ENCODE results near the gene TMEFF2. TPM values are rescaled to one million over a fixed set of nuclear protein-coding genes. Genes with fewer than 3 reads are reported as not detected.

Gene TMEFF2
- total and polyA plus RNA-seq, 2 of the 8 experiments (the other 6 are each of a cell fraction or from before 2014, with no cell fraction given): 0.91 to 3.7 TPM

GRCh38 chr2:192070099-192070498 lies 124.6 kb downstream of the TMEFF2 start:
- Histone ChIP-seq H3K4me2 (ENCODE audit: insufficient read depth in 1 of 2, low read depth in 2 of 2, low read length in 2 of 2) (no peak overlapping the region), H3K36me3 (ENCODE audit: control insufficient read depth in 2 of 4, insufficient read depth in 4 of 4, low read length in 3 of 4) (no peaks in the 10 kb centered on the region), H3K79me1 (ENCODE audit: low read depth, low read length) (no peaks in the 10 kb centered on the region), H3K9me3 (ENCODE audit: insufficient read depth in 2 of 2, low read depth in 1 of 2, low read length in 1 of 2) (no peaks in the 10 kb centered on the region), H3K56ac (replicated peaks; ENCODE audit: insufficient read length, low read depth, low read length) (no peak overlapping the region), H3K4me1 (replicated peaks in 1 of 4; ENCODE audit: control insufficient read depth in 3 of 4, insufficient read depth in 4 of 4, low read length in 3 of 4) (no peaks in the 10 kb centered on the region), H3K4me3 (ENCODE audit: extremely low read depth in 1 of 4, insufficient read depth in 2 of 4, low read depth in 3 of 4, low read length in 4 of 4) (no peak overlapping the region), H3K14ac (ENCODE audit: insufficient read length) (no peak overlapping the region), H4K8ac (ENCODE audit: extremely low read depth, insufficient read depth, low read length) (no peak overlapping the region), H3K4ac (replicated peaks; ENCODE audit: insufficient read length, low read depth, low read length) (no peak overlapping the region), H2AK5ac (ENCODE audit: low read depth, low read length) (no peak overlapping the region), H2BK5ac (ENCODE audit: low read depth, low read length) (no peak overlapping the region), H3K27me3 (replicated peaks in 1 of 4; ENCODE audit: control insufficient read depth in 3 of 4, extremely low read depth in 1 of 4, insufficient read depth in 3 of 4, low read length in 3 of 4) (no peaks in the 10 kb centered on the region), H3K23me2 (ENCODE audit: low read depth, low read length) (no peaks in the 10 kb centered on the region), H4K20me1 (replicated peaks in 1 of 2; ENCODE audit: control insufficient read depth in 1 of 2, insufficient read depth in 2 of 2, low read length in 2 of 2) (no peaks in the 10 kb centered on the region), H3K18ac (ENCODE audit: extremely low read depth, low read length) (no peak overlapping the region), H2BK120ac (replicated peaks; ENCODE audit: low read depth, low read length) (no peak overlapping the region), H2BK15ac (ENCODE audit: low read length) (no peak overlapping the region), H2AFZ (ENCODE audit: low read length) (no peak overlapping the region), H3K27ac (ENCODE audit: low read depth, low read length) (no peak overlapping the region), H3K9ac (replicated peaks in 1 of 4; ENCODE audit: extremely low read depth in 1 of 4, low read depth in 3 of 4, low read length in 3 of 4) (no peak overlapping the region), H3K79me2 (ENCODE audit: control insufficient read depth in 1 of 2, insufficient read depth in 2 of 2, low read length in 2 of 2) (no peaks in the 10 kb centered on the region), H4K91ac (replicated peaks; ENCODE audit: insufficient read length, low read length) (no peak overlapping the region), H2BK20ac (ENCODE audit: low read length) (no peak overlapping the region), H4K5ac (ENCODE audit: insufficient read length, low read depth, low read length) (no peak overlapping the region), H3K23ac (ENCODE audit: insufficient read length) (no peak overlapping the region), H2BK12ac (ENCODE audit: low read depth, low read length) (no peak overlapping the region)
- 89% methylated on average over 1 of the region's 1 CpG; no CpG with 5 or more reads in 1 of the 2 experiments for WGBS, 2 experiments (ENCODE audit: extremely low coverage in 1 of 2, insufficient coverage in 1 of 2, insufficient read length in 1 of 2, insufficient replicate concordance in 2 of 2, low coverage in 1 of 2, low lambda C conversion rate in 2 of 2, missing lambda C conversion rate in 1 of 2)
- no peak for DNase-seq (ENCODE audit: low read depth in 1 of 2, low spot score in 2 of 2)
- POLR2A ChIA-PET (ENCODE audit: partially characterized antibody): no interaction called here
- TF ChIP-seq RNF2 (IDR thresholded peaks at IDR 0.05; ENCODE audit: borderline replicate concordance, low read depth, low read length, missing control alignments, poor library complexity, severe bottlenecking) (no peak), HDAC2 (IDR thresholded peaks at IDR 0.05; ENCODE audit: borderline replicate concordance in 1 of 2, low read depth in 2 of 2, low read length in 2 of 2) (no peak), EGR1 (IDR thresholded peaks at IDR 0.05; ENCODE audit: borderline replicate concordance, low read depth, low read length) (no peak), SAP30 (IDR thresholded peaks at IDR 0.05; ENCODE audit: insufficient read depth, insufficient replicate concordance, low read length) (no peak), JUN (IDR thresholded peaks at IDR 0.05; ENCODE audit: low read depth, low read length) (no peak), HDAC6 (IDR thresholded peaks at IDR 0.05; ENCODE audit: low read depth, low read length) (no peak), CREB1 (IDR thresholded peaks at IDR 0.05) (no peak)
- no peak for FAIRE-seq
- CTCF ChIA-PET (ENCODE audit: partially characterized antibody): no interaction called here

All from H1 (cell line).